HG03025 (cell line): Measurements from ENCODE around the gene SLC41A3.
"Not testable (repeated sequence)": the region's sequence is repeated elsewhere in the genome, so short reads cannot be mapped to it uniquely, and the experiment has no call there.

Source experiments
- ATAC-seq: cut with Tn5 transposase; IDR thresholded peaks from one replicate; pipeline ENCODE4 v1.9.1; 2021; ENCODE audit warnings: mild to moderate bottlenecking, moderate library complexity; ENCODE audit not compliant: unreplicated experiment, low FRiP score

Gene SLC41A3

GRCh38 chr3:126107203-126107939 lies 23.4 kb upstream of the SLC41A3 start:
- ATAC-seq: no peak

GRCh38 chr3:126106336-126107202 lies 22.6 kb upstream of the SLC41A3 start:
- ATAC-seq: no peak

DNA sequence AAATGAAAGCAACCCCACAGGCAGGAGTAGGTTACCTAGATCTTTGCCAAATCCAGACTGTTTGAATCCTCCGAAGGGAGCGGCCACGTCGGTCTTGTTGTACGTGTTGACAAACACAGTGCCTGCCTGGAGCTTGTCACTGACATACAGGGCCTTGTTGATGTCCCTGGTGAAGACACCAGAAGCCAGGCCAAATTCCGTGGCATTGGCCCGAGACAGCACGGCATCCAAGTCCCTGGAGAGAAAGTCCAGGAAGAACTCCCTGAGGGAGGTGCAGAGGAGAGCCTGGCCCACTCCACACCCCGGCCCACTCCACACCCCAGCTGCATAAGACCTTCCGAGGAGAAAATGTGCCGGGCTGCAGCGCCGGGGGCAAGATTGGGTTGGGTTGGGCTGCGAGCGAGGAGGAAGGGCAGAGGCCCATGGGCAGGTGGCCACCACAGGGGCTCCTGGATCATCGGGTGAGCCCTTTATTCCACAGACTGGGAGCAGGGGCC lies 21.8 kb upstream of the SLC41A3 start:
- no peak for ATAC-seq

GRCh38 chr3:126104742-126105605 lies 21.1 kb upstream of the SLC41A3 start:
- ATAC-seq: no peak

- no peak for ATAC-seq
Measured at GRCh38 chr3:126104028-126104635, 20.2 kb upstream of the SLC41A3 start.

DNA sequence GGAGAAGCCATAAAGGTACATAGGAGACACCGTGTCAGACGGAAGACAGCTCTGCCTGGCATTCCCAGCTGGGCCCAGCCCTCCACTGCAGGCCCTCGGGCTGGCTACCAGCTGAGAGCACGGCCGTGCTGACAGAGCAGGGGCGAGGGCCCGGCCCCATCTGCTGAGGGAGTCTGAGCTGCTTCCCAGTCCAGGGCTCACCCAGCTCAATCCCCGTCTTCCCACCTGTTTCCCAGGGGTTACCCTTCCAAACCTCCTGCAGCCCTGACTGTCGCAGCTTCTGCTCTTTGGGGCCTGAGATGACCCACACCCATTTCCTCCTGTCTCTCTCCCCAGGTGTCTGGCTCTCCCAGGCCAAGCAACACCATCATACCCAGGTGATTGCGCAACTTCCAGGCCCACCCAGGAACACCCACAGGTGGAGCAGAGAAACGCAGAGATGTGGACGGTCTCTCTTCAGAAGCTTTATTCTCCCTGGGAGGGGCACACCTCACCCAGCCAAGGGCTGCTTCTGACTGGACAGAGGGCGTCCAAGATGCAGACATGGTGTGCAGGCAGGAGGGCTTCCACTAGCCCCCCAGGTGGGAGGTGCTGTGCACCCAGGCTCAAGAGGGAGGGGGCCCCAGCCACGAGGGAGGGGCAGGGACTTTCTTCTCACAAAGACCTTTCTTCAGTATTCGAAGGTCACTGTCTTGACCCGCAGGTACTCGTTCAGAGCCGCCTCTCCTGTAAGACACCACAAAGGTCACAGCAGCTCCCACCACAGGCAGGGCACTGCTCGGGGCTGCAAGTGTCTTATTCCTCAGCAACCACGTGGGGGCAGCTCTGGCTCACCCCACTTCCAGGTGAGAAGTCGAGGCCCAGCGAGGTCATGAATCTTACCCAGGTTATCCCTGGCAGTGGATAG lies 19.4 kb upstream of the SLC41A3 start:
- no peak for ATAC-seq

- no peak for ATAC-seq
Measured at GRCh38 chr3:126102530-126102951, 18.6 kb upstream of the SLC41A3 start.

DNA sequence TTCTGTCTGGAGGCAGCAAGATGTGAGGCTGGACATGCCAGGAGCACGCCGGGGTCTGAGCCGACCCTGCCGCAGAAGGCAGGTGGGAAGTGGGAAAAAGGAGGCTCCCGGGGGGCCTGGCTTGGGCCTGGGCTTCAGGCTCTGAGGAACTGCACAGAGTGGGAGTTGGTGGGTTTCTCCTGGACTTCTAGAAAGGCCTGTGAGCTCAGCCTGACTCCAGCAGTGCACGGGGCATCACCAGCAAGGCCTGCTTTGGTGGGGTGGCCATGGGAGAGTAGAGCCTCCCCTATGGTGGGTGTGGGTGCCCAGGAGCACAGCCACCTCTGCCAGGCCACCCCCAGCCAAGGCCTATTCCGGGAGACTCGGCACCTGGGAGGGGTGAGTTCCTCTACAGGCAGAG lies 18.1 kb upstream of the SLC41A3 start:
- ATAC-seq: no peak

DNA sequence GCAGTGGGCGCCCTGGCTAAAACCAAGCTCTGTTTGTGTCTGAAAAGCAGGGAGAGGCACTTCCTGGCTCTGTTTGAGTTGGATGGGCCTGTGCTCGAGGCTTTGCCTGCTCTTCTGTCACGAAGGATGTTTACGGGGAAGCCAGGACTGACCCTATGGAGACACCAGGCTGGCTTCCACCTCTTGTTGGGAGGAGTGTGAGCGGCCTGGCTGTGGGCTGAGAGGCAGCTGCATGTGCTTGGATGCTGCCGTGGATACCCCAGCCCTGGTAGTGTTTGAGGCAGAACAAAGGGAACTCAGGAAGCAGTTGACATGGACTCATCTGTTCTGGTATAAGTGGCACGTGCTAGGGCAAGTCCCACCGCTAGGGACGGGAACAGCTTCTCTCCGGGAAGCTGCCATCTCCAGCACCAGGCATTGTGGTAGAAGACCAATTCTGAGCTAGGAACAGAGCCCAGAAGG lies 17.6 kb upstream of the SLC41A3 start:
- ATAC-seq: no peak

GRCh38 chr3:126100634-126101301 lies 16.8 kb upstream of the SLC41A3 start:
- ATAC-seq: no peak

DNA sequence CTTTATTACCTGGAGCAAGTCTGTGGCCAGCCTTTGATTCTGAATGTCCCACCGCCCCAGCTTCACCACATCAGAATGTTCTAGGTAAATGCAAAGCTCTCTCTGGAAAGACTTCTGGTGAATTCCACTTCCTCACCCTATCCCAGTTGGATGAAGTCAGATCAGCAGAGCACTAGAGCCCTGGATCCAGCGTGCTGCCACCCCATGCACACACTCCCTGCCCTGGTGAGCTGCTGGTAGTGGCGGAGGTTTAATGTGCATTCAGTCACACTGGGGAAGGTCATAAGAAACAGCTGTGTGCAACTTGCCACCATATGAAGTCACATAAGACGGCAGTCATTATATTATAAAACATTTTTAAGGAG lies 16.3 kb upstream of the SLC41A3 start:
- no peak for ATAC-seq

DNA sequence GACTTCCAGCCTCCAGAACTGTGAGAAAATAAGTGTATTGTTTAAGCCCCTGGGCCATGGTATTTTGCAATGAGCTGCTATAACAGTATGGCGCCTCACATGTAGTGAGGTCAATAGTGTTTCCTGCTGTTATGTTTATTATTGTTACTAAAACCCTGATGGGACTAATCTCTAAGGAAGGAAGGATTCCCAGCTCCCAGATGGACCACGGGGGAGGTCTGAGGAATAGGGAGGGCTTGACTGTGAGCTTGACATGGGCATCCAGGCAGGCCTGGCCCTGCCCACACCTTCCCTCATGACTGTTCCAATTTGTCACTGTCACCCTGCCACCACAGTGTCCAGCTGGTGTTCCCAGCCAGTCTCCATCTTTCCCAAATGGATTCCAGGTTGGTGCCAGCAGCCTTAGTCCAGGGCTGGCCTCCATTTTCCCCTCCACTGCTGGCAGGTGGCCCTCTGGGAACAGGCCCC lies 14.5 kb upstream of the SLC41A3 start:
- no peak for ATAC-seq

DNA sequence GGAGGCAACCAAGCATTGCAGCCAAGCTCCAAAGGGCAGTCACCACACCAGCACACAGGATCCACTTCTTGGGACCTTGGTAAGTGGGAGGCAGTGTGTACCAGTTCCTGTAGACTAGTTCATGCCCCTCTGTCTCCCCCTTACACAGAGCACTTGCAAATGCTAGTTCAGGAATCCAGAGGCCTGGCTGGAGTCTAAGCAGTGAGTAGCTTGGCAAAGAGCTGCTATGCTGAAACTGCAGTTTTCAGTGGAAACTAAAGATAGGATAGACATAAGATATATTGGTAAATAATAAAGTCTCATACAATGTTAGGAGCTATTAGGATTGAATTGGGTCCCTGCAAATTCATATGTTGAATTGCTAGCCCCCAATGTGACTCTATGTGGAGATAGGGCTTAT lies 13.9 kb upstream of the SLC41A3 start:
- no peak for ATAC-seq

GRCh38 chr3:126096274-126096673 lies 12.3 kb upstream of the SLC41A3 start:
- ATAC-seq: not testable (repeated sequence)

GRCh38 chr3:126092128-126092527 lies 8.2 kb upstream of the SLC41A3 start:
- not testable (repeated sequence) for ATAC-seq

DNA sequence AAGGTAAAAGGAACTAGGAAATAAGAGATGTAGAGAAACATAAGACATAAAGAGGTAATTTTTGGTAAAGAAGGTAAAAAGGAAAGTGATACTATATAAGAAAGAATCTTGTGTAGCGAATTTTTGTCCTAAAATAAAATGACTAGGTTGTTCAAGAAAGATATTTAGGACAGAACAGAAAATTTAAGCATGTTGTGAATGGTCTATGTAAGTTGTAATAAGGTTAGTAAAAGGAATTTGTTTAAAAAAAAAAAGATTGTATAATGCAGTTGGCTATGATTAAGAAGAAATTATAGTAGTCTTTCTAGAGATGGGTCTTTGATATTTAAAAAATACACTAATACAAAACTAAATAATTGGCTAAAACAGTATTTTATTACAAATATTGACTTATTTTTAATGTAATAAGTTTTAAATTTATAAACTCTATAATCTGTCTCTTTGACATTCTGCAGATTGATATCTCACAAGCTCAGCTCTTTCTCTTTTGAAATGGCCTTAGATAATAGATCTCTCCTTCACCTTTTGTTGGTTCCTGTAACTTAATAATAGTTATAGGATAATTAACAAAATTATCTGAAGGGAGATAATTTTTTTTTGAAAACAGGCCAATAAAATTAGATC lies 3.7 kb upstream of the SLC41A3 start:
- ATAC-seq: no peak

DNA sequence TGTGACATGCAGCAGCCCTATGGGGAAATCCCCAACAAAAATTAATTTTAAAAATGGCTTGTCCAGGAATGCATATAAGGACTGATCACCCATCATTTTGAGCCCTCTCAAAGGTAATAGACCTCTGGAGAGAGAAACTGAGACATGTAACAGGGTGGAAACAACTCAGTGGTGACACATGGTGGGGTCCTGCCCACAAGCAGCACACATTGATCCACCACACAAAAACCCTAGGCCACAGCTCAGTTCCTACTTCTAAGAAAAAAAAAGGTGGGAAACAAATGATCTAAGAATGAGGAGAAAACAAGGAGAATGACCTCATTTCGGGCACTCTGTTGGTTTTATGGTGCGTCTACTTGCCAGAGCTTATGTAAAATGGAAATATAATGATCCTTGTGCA lies 1.9 kb upstream of the SLC41A3 start:
- ATAC-seq: no peak

- no peak for ATAC-seq
Measured at GRCh38 chr3:126085276-126085675, 1.4 kb upstream of the SLC41A3 start.
